HG03064 (cell line): Measurements from ENCODE around the gene NAPB.
A peak's percentile ranks its signal among the peaks of the same experiment; 100 is the strongest.
"Not testable (repeated sequence)": the region's sequence is repeated elsewhere in the genome, so short reads cannot be mapped to it uniquely, and the experiment has no call there.

Source experiments
- ATAC-seq: cut with Tn5 transposase; IDR thresholded peaks from one replicate; pipeline ENCODE4 v1.9.1; 2021; ENCODE audit warnings: low read depth; ENCODE audit not compliant: unreplicated experiment

NAPB gene

DNA sequence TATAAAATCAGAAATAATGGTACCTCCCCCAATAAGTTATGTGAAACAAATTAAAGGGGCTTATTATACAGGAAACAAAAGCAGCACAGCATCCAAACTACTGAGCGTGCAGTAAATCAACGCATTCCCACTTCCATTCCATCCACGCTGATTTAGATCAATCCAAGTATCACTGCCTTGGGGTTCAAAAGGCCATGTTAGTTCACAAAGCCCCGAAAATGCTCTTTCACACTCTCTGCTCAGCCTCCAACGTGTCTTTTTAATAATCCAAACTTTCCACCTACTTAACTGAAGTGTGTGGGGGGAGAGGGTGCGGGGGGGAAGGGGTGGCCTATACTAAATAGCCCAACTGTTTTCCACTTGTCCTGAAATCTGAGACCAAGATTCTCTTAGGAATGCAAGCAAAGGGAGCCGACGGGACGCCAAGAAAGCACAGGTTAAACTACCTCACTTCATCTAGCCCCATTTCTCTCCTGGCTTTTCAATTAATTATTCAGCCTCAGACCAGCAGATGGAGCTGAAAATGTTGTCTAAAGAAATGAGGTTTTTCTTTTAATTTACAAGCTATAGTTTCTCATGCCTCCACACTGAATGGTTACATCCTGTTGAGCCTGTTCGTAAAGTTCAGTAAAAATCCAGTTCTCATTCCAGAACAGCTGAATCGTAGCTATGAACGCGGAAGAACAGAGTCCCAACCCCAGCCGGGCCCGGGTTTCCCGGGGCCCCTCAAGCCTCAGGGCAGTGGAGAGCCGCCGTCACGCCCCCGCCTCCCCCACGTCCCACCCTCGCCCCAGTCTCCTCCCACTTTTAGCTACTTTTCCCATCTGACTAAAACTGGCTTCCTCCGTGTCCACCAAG lies 71.7 kb downstream of the NAPB start:
- ATAC-seq, result peak; percentile 41

DNA sequence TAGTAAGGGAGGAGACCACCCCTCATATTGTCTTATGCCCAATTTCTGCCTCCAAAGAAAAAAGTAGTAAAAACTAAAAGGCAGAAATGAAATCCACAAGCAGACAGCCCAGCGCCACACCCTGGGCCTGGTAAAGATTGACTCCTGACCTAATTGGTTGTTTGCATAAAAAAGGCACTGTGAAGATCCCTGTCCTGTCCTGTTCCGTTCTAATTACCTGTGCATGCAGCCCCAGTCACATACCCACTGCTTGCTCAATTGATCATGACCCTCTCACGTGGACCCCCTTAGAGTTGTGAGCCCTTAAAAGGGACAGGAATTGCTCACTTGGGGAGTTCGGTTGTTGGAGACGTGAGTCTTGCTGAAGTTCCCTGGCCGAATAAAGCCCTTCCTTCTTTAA lies 72.8 kb downstream of the NAPB start:
- not testable (repeated sequence) for ATAC-seq

GRCh38 chr20:23347791-23348190 lies 73.5 kb downstream of the NAPB start:
- no peak for ATAC-seq

- ATAC-seq, result no peak
These were observed 75.3 kb downstream of the NAPB start for GRCh38 chr20:23346002-23346401.

DNA sequence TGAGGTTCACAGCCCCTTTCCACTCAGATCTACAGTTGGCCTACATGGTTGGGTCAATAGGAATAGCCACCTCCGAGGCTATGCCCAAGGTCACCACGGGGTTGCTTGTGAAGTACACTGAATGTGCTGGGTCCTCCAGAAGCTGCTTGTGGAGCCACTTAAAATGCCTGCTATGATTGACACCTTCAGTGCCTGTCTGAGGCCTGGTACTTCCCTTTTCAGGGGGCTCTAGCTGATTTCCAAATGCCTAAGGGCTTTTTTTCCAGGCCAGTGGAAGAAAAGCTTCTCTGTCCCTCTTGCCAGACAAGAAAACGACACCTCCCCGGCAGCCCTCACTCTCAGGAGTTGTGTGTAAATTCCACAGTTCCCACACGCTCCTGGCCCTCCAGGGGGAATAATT lies 77.0 kb downstream of the NAPB start:
- no peak for ATAC-seq

DNA sequence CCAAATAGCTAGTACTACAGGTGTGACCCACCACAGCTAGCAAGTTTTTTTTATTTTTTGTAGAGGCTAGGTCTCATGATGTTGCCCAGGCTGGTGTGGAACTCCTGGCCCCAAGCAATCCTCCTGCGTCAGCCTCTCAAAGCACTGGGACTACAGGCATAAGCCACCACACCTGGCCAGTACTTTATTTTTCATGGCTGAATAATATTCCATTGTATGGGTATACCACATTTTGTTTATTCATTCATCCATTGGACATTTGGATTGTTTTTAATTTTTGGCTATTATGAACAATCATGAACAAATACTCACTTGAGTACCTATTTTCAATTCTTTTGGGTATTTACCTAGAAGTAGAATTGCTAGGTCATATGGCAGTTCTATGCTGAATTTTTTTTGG lies 77.7 kb downstream of the NAPB start:
- no peak for ATAC-seq

GRCh38 chr20:23341073-23341472 lies 80.2 kb downstream of the NAPB start:
- no peak for ATAC-seq

DNA sequence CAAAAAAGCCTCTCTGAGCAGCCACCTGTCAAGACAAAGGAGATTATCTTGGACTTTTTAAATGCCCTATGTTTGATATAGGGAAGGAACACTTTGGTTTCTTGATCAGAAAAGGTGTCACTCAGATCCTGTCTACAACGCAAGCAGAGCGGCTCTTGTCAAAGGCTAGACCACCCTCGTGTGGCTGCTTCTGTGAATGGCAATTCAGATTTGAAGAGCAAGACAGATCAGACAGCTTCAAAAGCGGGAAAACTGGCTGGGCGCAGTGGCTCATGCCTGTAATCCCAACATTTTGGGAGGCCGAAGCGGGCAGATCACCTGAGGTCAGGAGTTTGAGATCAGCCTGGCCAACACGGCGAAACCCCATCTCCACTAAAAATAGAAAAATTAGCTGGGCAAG lies 80.8 kb downstream of the NAPB start:
- ATAC-seq, result no peak

DNA sequence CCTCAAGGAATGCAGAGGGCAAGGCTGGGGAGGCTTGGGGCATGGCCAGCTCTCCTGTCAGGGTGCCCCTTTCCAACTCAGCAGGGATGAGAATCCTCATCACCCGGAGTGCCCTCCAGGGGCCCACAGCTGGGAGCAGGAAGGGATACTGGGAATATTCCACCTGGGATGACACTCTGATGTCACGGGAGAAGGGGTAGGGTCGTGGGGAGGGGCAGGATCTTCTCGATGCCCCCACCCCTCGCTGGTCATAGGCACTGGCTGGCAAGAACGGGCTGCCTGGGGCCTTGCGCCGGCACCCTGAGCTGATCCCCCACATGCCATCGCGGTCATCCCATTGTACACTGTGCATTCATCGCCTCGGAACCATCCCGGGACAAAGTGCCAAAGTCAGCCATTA lies 81.3 kb downstream of the NAPB start:
- ATAC-seq, result no peak

DNA sequence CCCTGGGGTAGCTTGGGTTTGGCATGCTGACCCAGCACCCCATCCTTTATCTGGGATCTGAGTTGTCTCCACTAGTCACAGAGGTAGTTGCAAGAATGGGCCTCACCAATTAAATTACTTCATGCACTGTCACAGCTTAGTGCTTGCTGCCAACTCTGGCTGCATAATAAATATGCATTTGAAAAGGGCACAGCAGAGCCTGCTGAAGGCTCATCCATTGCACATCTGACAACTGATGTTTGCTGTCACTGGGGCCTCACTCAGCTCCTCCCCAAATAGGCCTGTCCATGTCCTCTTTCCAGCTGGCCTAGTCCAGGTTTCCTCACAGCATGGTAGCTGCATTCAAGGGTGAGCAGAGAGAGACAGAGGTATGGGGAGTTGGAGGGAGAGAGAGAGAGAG lies 84.0 kb downstream of the NAPB start:
- no peak for ATAC-seq

GRCh38 chr20:23336476-23336875 lies 84.8 kb downstream of the NAPB start:
- no peak for ATAC-seq

DNA sequence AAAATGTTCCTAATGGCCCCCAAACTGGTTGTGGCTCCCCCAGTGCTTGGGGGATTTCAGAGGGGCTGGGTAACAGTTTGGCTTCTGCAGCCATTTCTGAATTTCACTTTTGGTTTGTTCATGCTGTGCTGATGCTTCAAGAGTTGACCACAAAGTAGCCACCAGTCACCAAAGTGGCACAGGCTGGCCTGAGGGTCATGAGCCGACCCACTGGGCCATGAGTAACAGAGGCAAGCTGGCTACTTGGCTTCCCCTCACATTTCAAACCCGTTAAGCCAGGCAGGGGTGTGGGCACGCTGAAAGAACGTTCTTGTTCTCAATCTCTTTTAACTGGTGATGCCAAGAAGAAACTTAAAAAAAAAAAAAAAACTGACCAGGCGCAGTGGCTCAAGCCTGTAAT lies 85.8 kb downstream of the NAPB start:
- no peak for ATAC-seq

- no peak for ATAC-seq
These were observed 87.2 kb downstream of the NAPB start for GRCh38 chr20:23334111-23334510.

DNA sequence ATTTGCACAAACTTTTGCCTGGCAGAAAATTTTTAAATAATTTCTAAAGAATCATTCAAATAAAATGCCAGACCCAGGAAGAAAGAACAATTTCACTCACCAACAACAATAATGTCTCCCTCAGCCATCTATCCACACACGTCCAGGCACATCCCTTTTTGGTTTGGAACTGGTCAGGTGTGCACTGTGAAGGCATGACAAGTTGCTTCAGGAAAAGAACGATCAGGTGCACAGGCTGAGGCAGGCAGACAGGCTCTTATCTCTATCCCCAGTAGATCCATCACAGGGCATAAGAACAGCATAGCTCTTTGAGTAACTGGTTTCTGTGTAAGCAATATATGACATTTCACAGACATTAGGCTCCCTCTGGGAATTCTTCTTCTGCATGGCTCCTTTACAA lies 88.8 kb downstream of the NAPB start:
- no peak for ATAC-seq

DNA sequence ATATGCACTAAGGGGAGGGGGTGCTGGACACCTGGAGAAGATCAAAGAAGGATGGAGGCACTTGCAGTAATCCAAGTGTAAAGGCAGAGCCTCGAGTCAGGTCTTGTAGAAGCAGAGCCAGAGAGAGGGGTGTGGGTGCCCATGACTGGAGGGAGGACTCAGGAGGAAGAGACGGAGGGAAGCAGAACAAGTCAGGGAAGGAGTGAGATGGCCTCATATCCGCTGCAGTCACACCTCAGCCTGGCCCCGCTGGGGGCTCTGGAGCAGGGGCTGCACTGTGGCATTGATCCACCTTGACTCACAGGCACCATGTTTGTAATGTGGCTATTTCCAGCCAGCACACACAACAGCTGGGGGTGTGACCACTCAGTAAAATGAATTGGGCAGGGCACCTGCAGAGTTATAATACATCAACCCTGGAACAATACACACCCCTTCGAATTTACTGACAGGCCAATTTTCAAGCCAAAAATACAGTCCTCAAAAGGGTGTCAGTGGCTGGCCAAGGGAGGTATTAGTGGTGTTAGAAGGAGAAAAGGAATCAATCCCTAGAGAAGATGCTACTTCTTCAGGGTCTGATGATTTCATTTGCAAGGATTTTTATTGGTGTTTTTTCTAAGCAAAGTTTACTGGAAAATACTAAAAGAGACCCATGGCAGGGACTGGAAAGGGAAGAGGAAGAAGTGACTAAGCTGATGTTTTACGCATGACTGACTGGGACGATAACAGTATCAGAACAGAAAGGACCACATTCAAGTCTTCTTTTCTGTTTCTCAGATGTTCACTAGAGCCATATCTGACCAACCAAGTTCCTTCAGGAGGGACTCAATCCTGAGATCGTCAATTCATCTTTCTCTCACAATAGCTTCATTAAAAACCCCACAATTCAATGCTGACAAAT lies 89.6 kb downstream of the NAPB start:
- ATAC-seq, result no peak

- ATAC-seq, result no peak
These were observed 93.5 kb downstream of the NAPB start for GRCh38 chr20:23327617-23328333.

- no peak for ATAC-seq
These were observed 94.5 kb downstream of the NAPB start for GRCh38 chr20:23326774-23327173.

DNA sequence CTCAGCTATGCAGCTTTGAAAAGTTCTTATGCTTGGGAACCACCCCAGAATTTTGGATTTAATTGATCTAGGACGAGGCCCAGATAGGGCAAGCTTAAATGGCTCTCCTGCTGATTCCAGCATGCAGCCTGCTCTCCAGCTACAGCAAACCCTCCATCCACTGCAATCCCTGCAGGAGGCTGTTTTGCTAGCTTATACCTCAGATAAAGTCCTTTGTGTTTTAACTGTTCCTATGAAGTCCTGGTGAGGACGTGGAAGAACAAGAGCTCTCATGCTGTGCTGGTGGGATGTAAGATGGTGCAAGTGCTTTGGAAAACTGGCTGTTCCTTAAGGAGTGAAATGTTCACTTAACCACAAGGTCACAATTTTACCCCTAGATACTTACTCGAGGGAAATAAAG lies 96.2 kb downstream of the NAPB start:
- ATAC-seq, result no peak
